Aorta (tissue), 5 donors: ENCODE data around the gene GP9. TPM values are rescaled to one million over a fixed set of nuclear protein-coding genes. Genes with fewer than 3 reads are reported as not detected.
A peak's percentile ranks its signal among the peaks of the same experiment; 100 is the strongest.

ENCODE experiments used
- ATAC-seq: fragments of 200-7000 bp; cut with Tn5 transposase; one replicate; pipeline ENCODE4 v1.9.1; 2022; ENCODE audit warnings: moderate library complexity; ENCODE audit not compliant: low FRiP score
- DNase-seq, 2 donors: peaks; one replicate each; pipeline ENCODE4 v3.0.0-alpha.2; 2020
- H3K27ac ChIP-seq, 2 donors: one replicate each; pipeline ENCODE4 v1.5.1; 2013; ENCODE audit warnings: low read length in 2 of 2, mild to moderate bottlenecking in 2 of 2, moderate library complexity in 2 of 2, control low read depth in 1 of 2, inconsistent platforms in 1 of 2, low read depth in 1 of 2
- H3K27me3 ChIP-seq, 2 donors: one replicate each; pipeline ENCODE4 v1.6.1; 2013; ENCODE audit warnings: control low read depth in 1 of 2, low read length in 1 of 2, mild to moderate bottlenecking in 1 of 2, moderate library complexity in 1 of 2; ENCODE audit not compliant: insufficient read depth in 2 of 2, control insufficient read depth in 1 of 2
- H3K36me3 ChIP-seq, 2 donors: one replicate each; pipeline ENCODE4 v1.6.1; 2013; ENCODE audit warnings: control low read depth in 1 of 2, low read length in 1 of 2, mild to moderate bottlenecking in 1 of 2; ENCODE audit not compliant: insufficient read depth in 2 of 2, control insufficient read depth in 1 of 2
- H3K4me1 ChIP-seq, 2 donors: one replicate each; pipeline ENCODE4 v1.6.1; 2013; ENCODE audit warnings: low read length in 2 of 2, control low read depth in 1 of 2, mild to moderate bottlenecking in 1 of 2, moderate library complexity in 1 of 2; ENCODE audit not compliant: insufficient read depth in 2 of 2, control insufficient read depth in 1 of 2
- H3K4me3 ChIP-seq, 2 donors: one replicate each; pipeline ENCODE4 v1.5.1; 2013; ENCODE audit warnings: low read length in 2 of 2, control low read depth in 1 of 2, mild to moderate bottlenecking in 1 of 2
- H3K9me3 ChIP-seq: one replicate; pipeline ENCODE4 v1.6.1; 2013; ENCODE audit warnings: mild to moderate bottlenecking, low read length; ENCODE audit not compliant: control insufficient read depth
- WGBS, 2 donors: extraction: QIAGEN DNeasy Blood & Tissue Kit; methylation state at CpG; one replicate each; pipeline ENCODE4 v1.1.7; 2013; 5-methylcytosine and 5-hydroxymethylcytosine counted together
- intact Hi-C, 2 donors: fragments of 100-400 bp; cut with DNase I; formaldehyde crosslinking; loops; one replicate each; pipeline versions ENCODE4 v1.14.2 to v1.15.0; 2022
- long read RNA-seq, 2 donors: library from polyadenylated mRNA; unstranded; transcript quantifications; one replicate each; pipeline ENCODE4 v2.0.0, GENCODE V29; 2020 to 2021
- polyA plus RNA-seq, 2 donors: library from polyadenylated mRNA; stranded (reverse); fragments of 200-250 nt; gene quantifications; one replicate each; pipeline ENCODE4 v1.2.3, GENCODE V29; 2013
- total RNA-seq, 2 donors: library from RNA; stranded (reverse); fragmentation: NEBNext Ultra II Directional; extraction: Animal tissue kit (Norgen Biotek cat#: 25700); gene quantifications; one replicate each; pipeline ENCODE4 v1.2.1, GENCODE V29; 2021
- donor health status: healthy with polysubstance abuse.
- donor health status: Bipolar disorder and iron deficiency.
- donor health status: DM: no; HTN: no; CAD: no.
- donor health status: DM: no; HTN: no; CAD: no.
- donor health status: DM: yes; HTN: yes; CAD: no.

The GP9 gene
- total RNA-seq (not detected), polyA plus RNA-seq (not detected)
- long read RNA-seq, donor 1, partial matches to known transcripts = 0 of 1 reads
- long read RNA-seq, donor 1, other reads (novel, unspliced or antisense) = 0 of 1 reads
- long read RNA-seq, donor 2 = 0 reads

- WGBS, 2 donors = 91% methylated on average over 13 of the region's 13 CpGs
- no peak within 1 kb of the TSS for H3K4me3 ChIP-seq
- H3K27ac ChIP-seq = no peak within 1 kb of the TSS
- H3K9me3 ChIP-seq = no peaks in the 10 kb centered on the region
- ATAC-seq (no peak), DNase-seq (peak in 1 of 2 donors; percentile 41)
- no peaks in the 10 kb centered on the region for H3K36me3 ChIP-seq
- H3K4me1 ChIP-seq = no peaks in the 10 kb centered on the region
- H3K27me3 ChIP-seq = no peaks in the 10 kb centered on the region
- intact Hi-C loops = no loop called here
Observed at GRCh38 chr3:129060276-129061022, at the start of gene GP9. Gene GP9, plus strand, starts transcription at chr3:129060779. Its CDS starts 961 bp downstream, at chr3:129061740.

- DNase-seq (no peak), ATAC-seq (no peak)
- H3K9me3 ChIP-seq = no peaks in the 10 kb centered on the region
- intact Hi-C loops = no loop called here
- H3K27ac ChIP-seq = no peak overlapping the region
- no peaks in the 10 kb centered on the region for H3K4me1 ChIP-seq
- WGBS, 2 donors = 93 to 95% methylated on average over 3 of the region's 3 CpGs
- no peaks in the 10 kb centered on the region for H3K27me3 ChIP-seq
- H3K4me3 ChIP-seq = no peak overlapping the region
- no peaks in the 10 kb centered on the region for H3K36me3 ChIP-seq
Observed at GRCh38 chr3:129013491-129013891, 47.1 kb upstream of the GP9 start.

GRCh38 chr3:129014148-129014547 lies 46.4 kb upstream of the GP9 start:
- no peak for ATAC-seq
- H3K4me3 ChIP-seq = no peak overlapping the region
- no peaks in the 10 kb centered on the region for H3K36me3 ChIP-seq
- no peaks in the 10 kb centered on the region for H3K4me1 ChIP-seq
- H3K27ac ChIP-seq = no peak overlapping the region
- no peaks in the 10 kb centered on the region for H3K9me3 ChIP-seq
- DNase-seq = peak in 1 of 2 donors; percentile 67
- no peaks in the 10 kb centered on the region for H3K27me3 ChIP-seq
- WGBS, 2 donors = 92% methylated on average over 13 of the region's 13 CpGs
- intact Hi-C loops = no loop called here

- intact Hi-C loops = no loop called here
- 88 to 89% methylated on average over 9 of the region's 9 CpGs for WGBS, 2 donors
Observed at GRCh38 chr3:129014793-129015345, 45.7 kb upstream of the GP9 start.

GRCh38 chr3:129015388-129016105 lies 45.0 kb upstream of the GP9 start:
- H3K4me1 ChIP-seq = no peaks in the 10 kb centered on the region
- 80 to 84% methylated on average over 19 of the region's 19 CpGs for WGBS, 2 donors
- ATAC-seq (peak; percentile 61), DNase-seq (peak in 1 of 2 donors; percentile 77)
- H3K4me3 ChIP-seq = no peak overlapping the region
- H3K27ac ChIP-seq = no peak overlapping the region
- intact Hi-C loops = no loop called here
- no peaks in the 10 kb centered on the region for H3K36me3 ChIP-seq
- H3K9me3 ChIP-seq = no peaks in the 10 kb centered on the region
- no peaks in the 10 kb centered on the region for H3K27me3 ChIP-seq

More at GRCh38 chr3:129014793-129015345, 45.7 kb upstream of the GP9 start:
- ATAC-seq (no peak), DNase-seq (peak in 1 of 2 donors; percentile 61)
- H3K36me3 ChIP-seq = no peaks in the 10 kb centered on the region
- H3K27me3 ChIP-seq = no peaks in the 10 kb centered on the region
- no peaks in the 10 kb centered on the region for H3K9me3 ChIP-seq
- no peak overlapping the region for H3K4me3 ChIP-seq
- H3K4me1 ChIP-seq = no peaks in the 10 kb centered on the region
- H3K27ac ChIP-seq = no peak overlapping the region

- no peaks in the 10 kb centered on the region for H3K9me3 ChIP-seq
- H3K36me3 ChIP-seq = no peaks in the 10 kb centered on the region
- 75 to 80% methylated on average over 6 of the region's 6 CpGs for WGBS, 2 donors
- intact Hi-C loops = no loop called here
- H3K27me3 ChIP-seq = no peaks in the 10 kb centered on the region
- H3K27ac ChIP-seq = no peak overlapping the region
- no peak overlapping the region for H3K4me3 ChIP-seq
- no peaks in the 10 kb centered on the region for H3K4me1 ChIP-seq
- DNase-seq (no peak), ATAC-seq (no peak)
Observed at GRCh38 chr3:129016356-129016719, 44.2 kb upstream of the GP9 start.

- no peaks in the 10 kb centered on the region for H3K9me3 ChIP-seq
- DNase-seq (peak in 1 of 2 donors; percentile 80), ATAC-seq (no peak)
- 90% methylated on average over 14 of the region's 14 CpGs for WGBS, 2 donors
- H3K27ac ChIP-seq = no peak overlapping the region
- intact Hi-C loops = no loop called here
- H3K4me3 ChIP-seq = no peak overlapping the region
- H3K27me3 ChIP-seq = no peaks in the 10 kb centered on the region
- H3K4me1 ChIP-seq = no peaks in the 10 kb centered on the region
- H3K36me3 ChIP-seq = no peaks in the 10 kb centered on the region
Observed at GRCh38 chr3:129016720-129017483, 43.7 kb upstream of the GP9 start.

GRCh38 chr3:129017484-129017899 lies 43.1 kb upstream of the GP9 start:
- no peaks in the 10 kb centered on the region for H3K9me3 ChIP-seq
- H3K4me3 ChIP-seq = no peak overlapping the region
- H3K4me1 ChIP-seq = no peaks in the 10 kb centered on the region
- WGBS, 2 donors = 66 to 67% methylated on average over 7 of the region's 7 CpGs
- intact Hi-C loops = no loop called here
- DNase-seq (no peak), ATAC-seq (no peak)
- H3K27me3 ChIP-seq = no peaks in the 10 kb centered on the region
- H3K36me3 ChIP-seq = no peaks in the 10 kb centered on the region
- no peak overlapping the region for H3K27ac ChIP-seq
